Heart right ventricle (tissue), 16 donors: ENCODE results near the gene KLHL20. TPM values are rescaled to one million over a fixed set of nuclear protein-coding genes. Genes with fewer than 3 reads are reported as not detected.
"Not testable (repeated sequence)": the region's sequence is repeated elsewhere in the genome, so short reads cannot be mapped to it uniquely, and the experiment has no call there.

Experiments used
- ATAC-seq, 8 donors: fragments of 200-7000 bp; cut with Tn5 transposase; one replicate each; pipeline ENCODE4 v1.9.1; 2020; ENCODE audit warnings: mild to moderate bottlenecking in 8 of 8, moderate library complexity in 8 of 8, moderate number of reproducible peaks in 1 of 8
- DNase-seq, 2 donors: peaks; one replicate each; pipeline ENCODE4 v3.0.0-alpha.2; 2020
- H3K27ac ChIP-seq, 10 donors: fragments of 200-600 bp; sonication (generic) in 2 of 10; one replicate each; pipeline versions ENCODE4 v1.5.0 to v1.8.0; 2020 to 2022; ENCODE audit warnings: mild to moderate bottlenecking in 3 of 10
- H3K27me3 ChIP-seq, 7 donors: fragments of 200-600 bp; one replicate each; pipeline ENCODE4 v1.8.0; 2021 to 2022; ENCODE audit warnings: mild to moderate bottlenecking in 2 of 7
- H3K36me3 ChIP-seq, 9 donors: fragments of 200-600 bp; sonication (generic) in 1 of 9; one replicate each; pipeline versions ENCODE4 v1.5.0 to v1.8.0; 2020 to 2022; ENCODE audit warnings: mild to moderate bottlenecking in 2 of 9
- H3K4me1 ChIP-seq, 9 donors: fragments of 200-600 bp; sonication (generic) in 1 of 9; one replicate each; pipeline versions ENCODE4 v1.5.0 to v1.8.0; 2020 to 2022; ENCODE audit warnings: mild to moderate bottlenecking in 4 of 9
- H3K4me3 ChIP-seq, 10 donors: fragments of 200-600 bp; sonication (generic) in 2 of 10; one replicate each; pipeline versions ENCODE4 v1.5.0 to v1.8.0; 2020 to 2022; ENCODE audit warnings: mild to moderate bottlenecking in 7 of 10, moderate library complexity in 2 of 10
- H3K9me3 ChIP-seq, 11 donors: fragments of 200-600 bp in 10 of 11; sonication (generic) in 2 of 11; one replicate each; pipeline versions ENCODE4 v1.5.0 to v1.8.0; 2013 to 2022; ENCODE audit warnings: mild to moderate bottlenecking in 2 of 11, control low read depth in 1 of 11, moderate library complexity in 1 of 11
- CTCF ChIP-seq, 9 donors: fragments of 200-600 bp; sonication (generic) in 2 of 9; IDR thresholded peaks; one replicate each; pipeline versions ENCODE4 v1.5.0 to v1.8.0; 2021 to 2022; ENCODE audit warnings: antibody characterized with exemption in 9 of 9, mild to moderate bottlenecking in 5 of 9, moderate library complexity in 1 of 9
- WGBS, 2 donors: extraction: QIAGEN DNeasy Blood & Tissue Kit; methylation state at CpG; one replicate each; pipeline ENCODE4 v1.1.7; 2013; ENCODE audit warnings: inconsistent platforms in 1 of 2; 5-methylcytosine and 5-hydroxymethylcytosine counted together
- intact Hi-C, 10 donors: fragments of 100-400 bp; cut with DNase I; formaldehyde crosslinking; loops; one replicate each; pipeline versions ENCODE4 v1.11.1 to v1.14.2; 2022
- polyA plus RNA-seq, 2 donors: library from polyadenylated mRNA; stranded (reverse); fragments of 200-250 nt; gene quantifications; one replicate each; pipeline ENCODE4 v1.2.3, GENCODE V29; 2013
- total RNA-seq, 10 donors: library from RNA; stranded (reverse); fragmentation: NEBNext Ultra II Directional in 3 of 10; extraction: Animal tissue kit (Norgen Biotek cat#: 25700) in 3 of 10; gene quantifications; one replicate each; pipeline versions ENCODE4 v1.2.1 to v1.2.4, GENCODE V29; 2021 to 2023
- donor health status: Arrhythmogenic right ventricular cardiomyopathy.
- donor health status: ischemic (EF 13 %, LVEDD 7.1; RV severe dilation, severe dysfunction).
- donor health status: healthy with polysubstance abuse.
- donor health status: DM: no; HTN: yes; CAD: no.
- donor health status: DM: no; HTN: no; CAD: no.
- donor health status: ischemic (EF 25% LVEDD 6.9; RV normal size, moderate dysfunction).
- donor health status: ischemic (EF 25% LVEDD 5.7; RV mildly dilated, moderate dysfunction).
- donor health status: healthy.
- donor health status: DM: yes; HTN: yes; CAD: no.
- donor health status: Ischemic cardiomyopathy.
- donor health status: ischemic (EF 35%, LVEDD 5.7; RV mildly dilated, moderate dysfunction).
- donor health status: nonischemic (EF 11% LVEDD 7.7; RV severe dilation, severe dysfunction).
- donor health status: DM: yes; HTN: yes; CAD: no.
- donor health status: PGD.
- donor health status: ischemic (EF 29% LVEDD 5.4; RV normal size, mild dysfunction).
- donor health status: nonischemic (EF 23%, LVEDD 6.1; RV moderate dilation, normal function).

The KLHL20 gene
- total and polyA plus RNA-seq, 12 donors = 5.0 to 19.4 (median 17.1) TPM

GRCh38 chr1:173715538-173715844, 710 bp downstream of the KLHL20 start:
- intact Hi-C loops = loop anchor here in 5 of 10 donors (2.0 to 10.0 kb wide), 5 partner anchors 107 to 287 kb away; partner anchors contain the start of genes CENPL (in 1 of the 5) and DARS2 (in 1 of the 5)
- DNase-seq = no peak
- no peaks in the 10 kb centered on the region for H3K9me3 ChIP-seq
- no peak for ATAC-seq
- WGBS, 2 donors = 0 to 1% methylated on average over 8 of the region's 8 CpGs
- H3K36me3 ChIP-seq = peaks cover 0 to 24% (median 0%) of the 10 kb centered on the region in 9 donors
- peak overlapping the region; percentile 75 to 95 (median 92) for H3K27ac ChIP-seq
- peaks cover 0 to 30% (median 25%) of the 10 kb centered on the region in 9 donors for H3K4me1 ChIP-seq
- H3K27me3 ChIP-seq = peaks cover 0 to 23% (median 7%) of the 10 kb centered on the region in 7 donors
- TF ChIP-seq CTCF (IDR thresholded peaks at IDR 0.05) = no peak
- peak overlapping the region; percentile 65 to 96 (median 84) for H3K4me3 ChIP-seq

- 74 to 81% methylated on average over 2 of the region's 2 CpGs for WGBS, 2 donors
- intact Hi-C loops = loop anchor here in 3 of 10 donors (5.0 to 10.0 kb wide), 3 partner anchors 105 to 285 kb away; partner anchors contain the start of genes CENPL (in 1 of the 3) and DARS2 (in 1 of the 3)
- DNase-seq = no peak
Observed at GRCh38 chr1:173717238-173717637, 2.5 kb downstream of the KLHL20 start.

GRCh38 chr1:173731331-173731730, 16.6 kb downstream of the KLHL20 start:
- intact Hi-C loops, H3K4me1 ChIP-seq, H3K27ac ChIP-seq, H3K4me3 ChIP-seq, H3K27me3 ChIP-seq, DNase-seq, ATAC-seq: not testable (repeated sequence)
- H3K36me3 ChIP-seq = peaks cover 0 to 44% (median 11%) of the 10 kb centered on the region in 9 donors
- peaks cover 0 to 21% (median 0%) of the 10 kb centered on the region in 11 donors for H3K9me3 ChIP-seq
- WGBS, 2 donors = 88 to 92% methylated on average over 1 of the region's 1 CpG

More at GRCh38 chr1:173717238-173717637, 2.5 kb downstream of the KLHL20 start:
- Histone ChIP-seq H3K36me3 (peaks cover 0 to 39% (median 0%) of the 10 kb centered on the region in 9 donors), H3K9me3 (no peaks in the 10 kb centered on the region), H3K4me3 (no peak overlapping the region), H3K27me3 (peaks cover 0 to 6% (median 0%) of the 10 kb centered on the region in 7 donors), H3K27ac (no peak overlapping the region), H3K4me1 (peaks cover 0 to 30% (median 25%) of the 10 kb centered on the region in 9 donors)
- ATAC-seq = no peak
- no peak for TF ChIP-seq CTCF (IDR thresholded peaks at IDR 0.05)

GRCh38 chr1:173733912-173734311, 19.1 kb downstream of the KLHL20 start:
- Histone ChIP-seq H3K4me3 (no peak overlapping the region), H3K27ac (no peak overlapping the region), H3K27me3 (no peaks in the 10 kb centered on the region), H3K9me3 (peaks cover 0 to 34% (median 0%) of the 10 kb centered on the region in 11 donors), H3K4me1 (peaks cover 0 to 4% (median 0%) of the 10 kb centered on the region in 9 donors), H3K36me3 (peaks cover 0 to 45% (median 9%) of the 10 kb centered on the region in 9 donors)
- WGBS, 2 donors = 69 to 70% methylated on average over 9 of the region's 9 CpGs
- TF ChIP-seq CTCF (IDR thresholded peaks at IDR 0.05) = no peak
- ATAC-seq (peak in 3 of 8 donors; percentile 24 to 77 (median 55)), DNase-seq (no peak)
- intact Hi-C loops = no loop called here

GRCh38 chr1:173736104-173736503, 21.3 kb downstream of the KLHL20 start:
- WGBS, 2 donors = 93 to 97% methylated on average over 2 of the region's 2 CpGs
- H3K4me3 ChIP-seq, ATAC-seq, H3K27me3 ChIP-seq, DNase-seq, H3K4me1 ChIP-seq, H3K27ac ChIP-seq, intact Hi-C loops: not testable (repeated sequence)
- peaks cover 0 to 24% (median 0%) of the 10 kb centered on the region in 11 donors for H3K9me3 ChIP-seq
- peaks cover 0 to 45% (median 9%) of the 10 kb centered on the region in 9 donors for H3K36me3 ChIP-seq
